SKM-1 (cell line): ENCODE measurements around the gene GUCY2D.
"Not testable (repeated sequence)": the region's sequence is repeated elsewhere in the genome, so short reads cannot be mapped to it uniquely, and the experiment has no call there.

ENCODE experiments used
- DNase-seq: peaks from one replicate; lab custom pipeline; 2025; ENCODE audit not compliant: unreplicated experiment; lab: John Stamatoyannopoulos, UW

The GUCY2D gene

GRCh38 chr17:8001976-8002720 is at the start of gene GUCY2D:
TSS of gene GUCY2D (plus strand) at chr17:8002615. CDS start at chr17:8003048, 433 bp downstream.
- DNase-seq, result no peak

- DNase-seq, result not testable (repeated sequence)
Observed at GRCh38 chr17:7953266-7953665, 49.1 kb upstream of the GUCY2D start.

GRCh38 chr17:7955414-7956227 is 46.8 kb upstream of the GUCY2D start:
- no peak for DNase-seq

GRCh38 chr17:7956228-7956965 is 46.0 kb upstream of the GUCY2D start:
- DNase-seq, result no peak

- peak; percentile 33 for DNase-seq
Observed at GRCh38 chr17:7959503-7960253, 42.7 kb upstream of the GUCY2D start.

GRCh38 chr17:7961421-7961820 is 41.0 kb upstream of the GUCY2D start:
- DNase-seq, result no peak

GRCh38 chr17:7967751-7968150 is 34.7 kb upstream of the GUCY2D start:
- DNase-seq, result no peak

- DNase-seq, result peak; percentile 6
Observed at GRCh38 chr17:7969433-7969832, 33.0 kb upstream of the GUCY2D start.

GRCh38 chr17:7971651-7972050 is 30.8 kb upstream of the GUCY2D start:
- no peak for DNase-seq

- no peak for DNase-seq
Observed at GRCh38 chr17:7972131-7972785, 30.2 kb upstream of the GUCY2D start.

- no peak for DNase-seq
Observed at GRCh38 chr17:7974638-7975131, 27.7 kb upstream of the GUCY2D start.

- no peak for DNase-seq
Observed at GRCh38 chr17:7977039-7977438, 25.4 kb upstream of the GUCY2D start.

GRCh38 chr17:7977805-7978204 is 24.6 kb upstream of the GUCY2D start:
- DNase-seq, result no peak

GRCh38 chr17:7982173-7982572 is 20.2 kb upstream of the GUCY2D start:
- no peak for DNase-seq

- no peak for DNase-seq
Observed at GRCh38 chr17:7982666-7983065, 19.7 kb upstream of the GUCY2D start.

- DNase-seq, result no peak
Observed at GRCh38 chr17:7984904-7985303, 17.5 kb upstream of the GUCY2D start.

- no peak for DNase-seq
Observed at GRCh38 chr17:7987112-7987893, 15.1 kb upstream of the GUCY2D start.

- DNase-seq, result peak; percentile 20
Observed at GRCh38 chr17:7988750-7989178, 13.7 kb upstream of the GUCY2D start.
